HG02938 (cell line): ENCODE results near the gene TPCN1.

ENCODE experiments used
- ATAC-seq: cut with Tn5 transposase; IDR thresholded peaks from one replicate; pipeline ENCODE4 v1.9.1; 2021; ENCODE audit warnings: mild to moderate bottlenecking, moderate library complexity; ENCODE audit not compliant: unreplicated experiment

TPCN1 gene

GRCh38 chr12:113257564-113257963 is 36.3 kb downstream of the TPCN1 start:
- no peak for ATAC-seq

- no peak for ATAC-seq
These were observed 38.9 kb downstream of the TPCN1 start for GRCh38 chr12:113260127-113260526.

- ATAC-seq = no peak
These were observed 39.5 kb downstream of the TPCN1 start for GRCh38 chr12:113260636-113261300.

- no peak for ATAC-seq
These were observed 40.7 kb downstream of the TPCN1 start for GRCh38 chr12:113261847-113262470.

GRCh38 chr12:113262710-113263109 is 41.4 kb downstream of the TPCN1 start:
- no peak for ATAC-seq

- ATAC-seq = no peak
These were observed 42.2 kb downstream of the TPCN1 start for GRCh38 chr12:113263431-113263963.

- no peak for ATAC-seq
These were observed 45.0 kb downstream of the TPCN1 start for GRCh38 chr12:113266106-113266895.

GRCh38 chr12:113267621-113268020 is 46.4 kb downstream of the TPCN1 start:
- ATAC-seq = no peak

GRCh38 chr12:113268136-113268535 is 46.9 kb downstream of the TPCN1 start:
- no peak for ATAC-seq

- ATAC-seq = no peak
These were observed 47.4 kb downstream of the TPCN1 start for GRCh38 chr12:113268621-113269020.

- ATAC-seq = no peak
These were observed 48.1 kb downstream of the TPCN1 start for GRCh38 chr12:113269257-113269943.

- ATAC-seq = no peak
These were observed 49.4 kb downstream of the TPCN1 start for GRCh38 chr12:113270709-113271009.

- ATAC-seq = no peak
These were observed 50.2 kb downstream of the TPCN1 start for GRCh38 chr12:113271466-113271852.

GRCh38 chr12:113271853-113272561 is 50.7 kb downstream of the TPCN1 start:
- no peak for ATAC-seq

- ATAC-seq = no peak
These were observed 51.9 kb downstream of the TPCN1 start for GRCh38 chr12:113273053-113273725.

- ATAC-seq = no peak
These were observed 53.6 kb downstream of the TPCN1 start for GRCh38 chr12:113274848-113275247.

GRCh38 chr12:113276306-113276705 is 55.0 kb downstream of the TPCN1 start:
- no peak for ATAC-seq

- ATAC-seq = no peak
These were observed 55.8 kb downstream of the TPCN1 start for GRCh38 chr12:113276946-113277500.

- ATAC-seq = no peak
These were observed 56.2 kb downstream of the TPCN1 start for GRCh38 chr12:113277511-113277910.

GRCh38 chr12:113278141-113278540 is 56.9 kb downstream of the TPCN1 start:
- no peak for ATAC-seq
